ENCODE results near the gene NEK1. TPM values are rescaled to one million over a fixed set of nuclear protein-coding genes. Genes with fewer than 3 reads are reported as not detected.
"Not testable (repeated sequence)": the region's sequence is repeated elsewhere in the genome, so short reads cannot be mapped to it uniquely, and the experiment has no call there.

NEK1 gene
- total RNA-seq, 2 donors from 2014 or later, result 7.2 to 9.3 TPM

- no peaks in the 10 kb centered on the region for H3K27me3 ChIP-seq
- no peak for TF ChIP-seq CTCF (IDR thresholded peaks at IDR 0.05)
- no peak for DNase-seq (ENCODE audit: low spot score)
Observed at GRCh38 chr4:169436734-169437133, 175.6 kb downstream of the NEK1 start.

GRCh38 chr4:169428376-169428775, 184.0 kb downstream of the NEK1 start:
- Histone ChIP-seq H3K4me3 (no peak overlapping the region), H3K27me3 (no peaks in the 10 kb centered on the region)
- DNase-seq (ENCODE audit: low spot score), result no peak

More at GRCh38 chr4:169436734-169437133, 175.6 kb downstream of the NEK1 start:
- H3K27ac ChIP-seq, result no peak overlapping the region
- H3K4me3 ChIP-seq, result no peak overlapping the region
- no peaks in the 10 kb centered on the region for H3K36me3 ChIP-seq
- H3K9me3 ChIP-seq, result no peaks in the 10 kb centered on the region
- H3K4me1 ChIP-seq, result peaks cover 0 to 18% of the 10 kb centered on the region in 2 donors

GRCh38 chr4:169427727-169428126, 184.7 kb downstream of the NEK1 start:
- not testable (repeated sequence) for H3K27ac ChIP-seq; H3K4me1 ChIP-seq; DNase-seq (ENCODE audit: low spot score); H3K27me3 ChIP-seq; H3K9me3 ChIP-seq; H3K4me3 ChIP-seq
- peaks cover 19% of the 10 kb centered on the region for H3K36me3 ChIP-seq

More at GRCh38 chr4:169428376-169428775, 184.0 kb downstream of the NEK1 start:
- peaks cover 19% of the 10 kb centered on the region for H3K36me3 ChIP-seq
- no peak for TF ChIP-seq CTCF (IDR thresholded peaks at IDR 0.05)
- no peaks in the 10 kb centered on the region for H3K9me3 ChIP-seq
- H3K4me1 ChIP-seq, result no peaks in the 10 kb centered on the region
- no peak overlapping the region for H3K27ac ChIP-seq

GRCh38 chr4:169420291-169420690, 192.1 kb downstream of the NEK1 start:
- Histone ChIP-seq H3K36me3 (peaks cover 14% of the 10 kb centered on the region), H3K27ac (no peak overlapping the region), H3K27me3 (no peaks in the 10 kb centered on the region), H3K4me1 (no peaks in the 10 kb centered on the region), H3K9me3 (no peaks in the 10 kb centered on the region), H3K4me3 (no peak overlapping the region)
- DNase-seq (ENCODE audit: low spot score), result no peak
- no peak for TF ChIP-seq CTCF (IDR thresholded peaks at IDR 0.05)

GRCh38 chr4:169418846-169419245, 193.5 kb downstream of the NEK1 start:
- Histone ChIP-seq H3K27ac (no peak overlapping the region), H3K27me3 (no peaks in the 10 kb centered on the region), H3K36me3 (no peaks in the 10 kb centered on the region), H3K9me3 (no peaks in the 10 kb centered on the region), H3K4me3 (no peak overlapping the region), H3K4me1 (no peaks in the 10 kb centered on the region)
- no peak for DNase-seq (ENCODE audit: low spot score)
- no peak for TF ChIP-seq CTCF (IDR thresholded peaks at IDR 0.05)

- DNase-seq (ENCODE audit: low spot score), result no peak
- Histone ChIP-seq H3K36me3 (no peaks in the 10 kb centered on the region), H3K4me1 (no peaks in the 10 kb centered on the region), H3K9me3 (no peaks in the 10 kb centered on the region), H3K27me3 (no peaks in the 10 kb centered on the region), H3K4me3 (no peak overlapping the region), H3K27ac (no peak overlapping the region)
- TF ChIP-seq CTCF (IDR thresholded peaks at IDR 0.05), result no peak
Observed at GRCh38 chr4:169417629-169418282, 194.6 kb downstream of the NEK1 start.
